Mammary epithelial cell (primary cell): ENCODE results near the gene CRYAA.
"Not testable (repeated sequence)": the region's sequence is repeated elsewhere in the genome, so short reads cannot be mapped to it uniquely, and the experiment has no call there.

Experiments used
- EZH2 ChIP-seq: IDR thresholded peaks from 2 replicates; pipeline ENCODE4 v1.6.1; 2012; ENCODE audit warnings: low read length, inconsistent platforms, borderline replicate concordance
- TF ChIP-seq, protein P1 (sequence below), 2 donors: IDR thresholded peaks in 1 of 2; conservative IDR thresholded peaks in 1 of 2; 2 replicates each; pipeline ENCODE4 v1.5.1; 2011 to 2012; ENCODE audit warnings: inconsistent platforms in 2 of 2, low read length in 2 of 2, mild to moderate bottlenecking in 2 of 2, control low read depth in 1 of 2, low read depth in 1 of 2; ENCODE audit not compliant: insufficient read depth in 1 of 2; ENCODE audit errors: extremely low read depth in 1 of 2

DNA sequence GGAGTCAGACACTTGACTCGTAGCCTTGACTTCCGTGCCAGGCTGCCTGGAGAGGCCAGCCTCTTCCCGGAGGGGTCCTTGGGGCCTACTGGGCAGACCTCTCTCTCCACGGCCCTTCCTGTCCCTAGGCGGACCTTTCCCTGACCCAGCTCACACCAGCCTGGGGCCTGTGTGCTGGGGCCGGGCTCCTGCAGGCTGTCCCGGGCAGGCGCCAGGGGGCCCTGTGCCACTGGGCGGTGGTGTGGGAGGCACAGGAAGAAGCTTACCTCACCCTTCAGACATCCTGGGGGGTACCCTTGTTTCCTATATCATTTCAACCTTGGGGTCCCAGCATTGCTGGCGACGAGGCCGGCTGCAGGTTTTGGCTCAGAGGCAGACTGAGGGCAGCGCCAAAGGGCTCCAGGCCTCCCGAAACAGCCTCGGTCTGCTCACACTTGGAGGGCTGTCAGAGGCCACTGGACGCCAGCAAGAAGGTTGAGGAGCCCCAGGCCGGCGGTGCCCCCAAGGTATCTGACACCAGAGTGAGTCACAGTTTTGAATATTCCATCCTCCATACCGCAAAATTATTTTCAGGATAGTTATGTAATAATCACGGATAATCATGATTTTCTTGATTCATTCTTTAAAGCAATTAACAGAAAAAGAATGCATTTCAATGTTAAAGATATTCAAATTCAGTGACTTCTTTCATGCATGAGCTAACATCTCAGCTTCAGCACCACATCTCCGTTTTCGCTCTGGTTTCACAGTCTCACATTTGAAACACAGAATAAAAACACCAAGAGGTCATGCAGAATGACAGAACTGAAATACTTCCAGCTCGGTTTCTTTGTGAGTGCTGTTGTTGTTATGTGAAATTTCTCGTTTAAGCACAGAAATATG, 6.7 kb upstream of the CRYAA start:
- TF ChIP-seq, protein P1, sequence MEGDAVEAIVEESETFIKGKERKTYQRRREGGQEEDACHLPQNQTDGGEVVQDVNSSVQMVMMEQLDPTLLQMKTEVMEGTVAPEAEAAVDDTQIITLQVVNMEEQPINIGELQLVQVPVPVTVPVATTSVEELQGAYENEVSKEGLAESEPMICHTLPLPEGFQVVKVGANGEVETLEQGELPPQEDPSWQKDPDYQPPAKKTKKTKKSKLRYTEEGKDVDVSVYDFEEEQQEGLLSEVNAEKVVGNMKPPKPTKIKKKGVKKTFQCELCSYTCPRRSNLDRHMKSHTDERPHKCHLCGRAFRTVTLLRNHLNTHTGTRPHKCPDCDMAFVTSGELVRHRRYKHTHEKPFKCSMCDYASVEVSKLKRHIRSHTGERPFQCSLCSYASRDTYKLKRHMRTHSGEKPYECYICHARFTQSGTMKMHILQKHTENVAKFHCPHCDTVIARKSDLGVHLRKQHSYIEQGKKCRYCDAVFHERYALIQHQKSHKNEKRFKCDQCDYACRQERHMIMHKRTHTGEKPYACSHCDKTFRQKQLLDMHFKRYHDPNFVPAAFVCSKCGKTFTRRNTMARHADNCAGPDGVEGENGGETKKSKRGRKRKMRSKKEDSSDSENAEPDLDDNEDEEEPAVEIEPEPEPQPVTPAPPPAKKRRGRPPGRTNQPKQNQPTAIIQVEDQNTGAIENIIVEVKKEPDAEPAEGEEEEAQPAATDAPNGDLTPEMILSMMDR (conservative IDR thresholded peaks at IDR 0.05 in 1 of 2, IDR thresholded peaks at IDR 0.05 in 1 of 2; ENCODE audit: extremely low read depth in 1 of 2, insufficient read depth in 1 of 2, low read depth in 1 of 2, low read length in 2 of 2), result not testable (repeated sequence)
- not testable (repeated sequence) for TF ChIP-seq EZH2
